Neural cell (in vitro differentiated cells): Measurements from ENCODE around the gene MIA2.

Experiments
- CTCF ChIP-seq: fragments of 450-650 bp; IDR thresholded peaks from 2 replicates; pipeline ENCODE4 v1.5.1; 2014; ENCODE audit warnings: antibody characterized with exemption, mild to moderate bottlenecking, moderate library complexity; ENCODE audit not compliant: poor library complexity, severe bottlenecking
- EZH2 ChIP-seq: fragments of 200-600, 300-800 bp; shearing (Covaris generic), sonication (generic); IDR thresholded peaks from 2 replicates; pipeline ENCODE4 v1.6.1; 2014; ENCODE audit warnings: antibody characterized with exemption, low read length, borderline replicate concordance, mild to moderate bottlenecking; ENCODE audit not compliant: insufficient read depth, poor library complexity, severe bottlenecking
- MXI1 ChIP-seq: fragments of 450-650 bp; conservative IDR thresholded peaks from 2 replicates; pipeline ENCODE4 v1.6.1; 2014; ENCODE audit warnings: antibody characterized with exemption, mild to moderate bottlenecking; ENCODE audit not compliant: poor library complexity, severe bottlenecking

DNA sequence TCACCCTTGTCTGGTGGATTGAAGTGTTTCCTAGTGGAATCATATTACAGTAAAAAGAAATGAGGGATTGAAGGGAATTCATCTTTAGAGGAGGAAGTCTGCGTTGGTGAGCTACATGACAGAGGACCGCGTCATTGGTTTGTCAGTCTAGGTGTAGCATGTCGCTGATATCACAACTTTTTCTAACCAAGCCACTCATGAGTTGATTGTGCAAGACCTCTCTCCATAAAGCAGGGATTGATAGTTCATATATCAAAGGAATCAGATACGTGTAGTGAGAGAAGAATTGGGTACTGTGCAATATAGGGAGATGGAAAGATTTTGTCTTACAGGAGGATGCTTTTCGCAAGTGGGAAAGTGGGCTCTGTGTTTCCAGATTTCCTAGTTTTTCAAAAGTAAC, 201.5 kb downstream of the MIA2 start:
- TF ChIP-seq CTCF (no peak), EZH2 (no peak), MXI1 (no peak)
